Esophagus squamous epithelium (tissue), 5 donors: ENCODE measurements around the gene RAB4B. TPM values are rescaled to one million over a fixed set of nuclear protein-coding genes. Genes with fewer than 3 reads are reported as not detected.

Experiments used
- DNase-seq: peaks from one replicate; lab custom pipeline; 2025; lab: John Stamatoyannopoulos, UW
- H3K27ac ChIP-seq, 4 donors: fragments of 200-600 bp; sonication (generic); one replicate each; pipeline ENCODE4 v1.5.1; 2016 to 2019; ENCODE audit warnings: mild to moderate bottlenecking in 1 of 4
- H3K27me3 ChIP-seq, 4 donors: fragments of 200-600 bp; sonication (generic); 1 replicate in 3 of 4; 2 replicates in 1 of 4; pipeline versions ENCODE4 v1.5.1 to v1.6.0; 2017 to 2021; ENCODE audit warnings: antibody characterized with exemption in 1 of 4
- H3K36me3 ChIP-seq, 3 donors: fragments of 200-600 bp; sonication (generic); one replicate each; pipeline ENCODE4 v1.5.1; 2016 to 2019
- H3K4me1 ChIP-seq, 3 donors: fragments of 200-600 bp; sonication (generic); one replicate each; pipeline ENCODE4 v1.5.1; 2017 to 2019
- H3K4me3 ChIP-seq, 4 donors: fragments of 200-600 bp; sonication (generic); 1 replicate in 3 of 4; 2 replicates in 1 of 4; pipeline ENCODE4 v1.5.1; 2016 to 2019; ENCODE audit warnings: mild to moderate bottlenecking in 2 of 4, moderate library complexity in 1 of 4
- H3K9me3 ChIP-seq, 3 donors: fragments of 200-600 bp; sonication (generic); one replicate each; pipeline ENCODE4 v1.5.1; 2016 to 2019
- POLR2A ChIP-seq, 4 donors: fragments of 450-650 bp; IDR thresholded peaks; one replicate each; pipeline ENCODE4 v1.6.1; 2017; ENCODE audit warnings: antibody characterized with exemption in 4 of 4, mild to moderate bottlenecking in 4 of 4, moderate library complexity in 3 of 4
- WGBS, 2 donors: methylation state at CpG; one replicate each; pipeline ENCODE4 v1.1.5; 2018; 5-methylcytosine and 5-hydroxymethylcytosine counted together
- intact Hi-C: fragments of 100-400 bp; cut with DNase I; formaldehyde crosslinking; loops from one replicate; pipeline ENCODE4 v1.15.0; 2022
- total RNA-seq, 4 donors: library from RNA; depleted of rRNA; stranded (reverse); fragments of >200 nt; gene quantifications; one replicate each; pipeline ENCODE4 v1.1.0, GENCODE V29; 2016
- TF ChIP-seq, protein P1 (sequence below), 6 experiments: fragments of 450-650 bp in 4 of 6; fragments of 200-600 bp in 2 of 6; sonication (generic) in 2 of 6; IDR thresholded peaks; one replicate each; pipeline ENCODE4 v1.5.1; 2016 to 2019; ENCODE audit warnings: antibody characterized with exemption in 6 of 6, mild to moderate bottlenecking in 4 of 6, moderate library complexity in 4 of 6
- donor health status: DM: yes; HTN: yes; CAD: no.

Gene RAB4B
- total RNA-seq, 4 donors from 2014 or later, result 15.2 to 37.0 (median 20.5) TPM

GRCh38 chr19:40744554-40745401 lies 33.3 kb upstream of the RAB4B start:
- Histone ChIP-seq H3K9me3 (no peaks in the 10 kb centered on the region), H3K4me1 (peaks cover 15 to 65% (median 32%) of the 10 kb centered on the region in 3 donors), H3K36me3 (peaks cover 6 to 18% (median 13%) of the 10 kb centered on the region in 3 donors), H3K27me3 (no peaks in the 10 kb centered on the region), H3K27ac (peak overlapping the region in 3 of 4 donors; percentile 11 to 36 (median 18)), H3K4me3 (no peak overlapping the region)
- TF ChIP-seq, protein P1, sequence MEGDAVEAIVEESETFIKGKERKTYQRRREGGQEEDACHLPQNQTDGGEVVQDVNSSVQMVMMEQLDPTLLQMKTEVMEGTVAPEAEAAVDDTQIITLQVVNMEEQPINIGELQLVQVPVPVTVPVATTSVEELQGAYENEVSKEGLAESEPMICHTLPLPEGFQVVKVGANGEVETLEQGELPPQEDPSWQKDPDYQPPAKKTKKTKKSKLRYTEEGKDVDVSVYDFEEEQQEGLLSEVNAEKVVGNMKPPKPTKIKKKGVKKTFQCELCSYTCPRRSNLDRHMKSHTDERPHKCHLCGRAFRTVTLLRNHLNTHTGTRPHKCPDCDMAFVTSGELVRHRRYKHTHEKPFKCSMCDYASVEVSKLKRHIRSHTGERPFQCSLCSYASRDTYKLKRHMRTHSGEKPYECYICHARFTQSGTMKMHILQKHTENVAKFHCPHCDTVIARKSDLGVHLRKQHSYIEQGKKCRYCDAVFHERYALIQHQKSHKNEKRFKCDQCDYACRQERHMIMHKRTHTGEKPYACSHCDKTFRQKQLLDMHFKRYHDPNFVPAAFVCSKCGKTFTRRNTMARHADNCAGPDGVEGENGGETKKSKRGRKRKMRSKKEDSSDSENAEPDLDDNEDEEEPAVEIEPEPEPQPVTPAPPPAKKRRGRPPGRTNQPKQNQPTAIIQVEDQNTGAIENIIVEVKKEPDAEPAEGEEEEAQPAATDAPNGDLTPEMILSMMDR (IDR thresholded peaks at IDR 0.05), result no peak
- TF ChIP-seq POLR2A (IDR thresholded peaks at IDR 0.05), result no peak
- WGBS, 2 donors, result 64 to 73% methylated on average over 2 to 7 of the region's 17 CpGs
- no peak for DNase-seq
- intact Hi-C loops, result no loop called here

DNA sequence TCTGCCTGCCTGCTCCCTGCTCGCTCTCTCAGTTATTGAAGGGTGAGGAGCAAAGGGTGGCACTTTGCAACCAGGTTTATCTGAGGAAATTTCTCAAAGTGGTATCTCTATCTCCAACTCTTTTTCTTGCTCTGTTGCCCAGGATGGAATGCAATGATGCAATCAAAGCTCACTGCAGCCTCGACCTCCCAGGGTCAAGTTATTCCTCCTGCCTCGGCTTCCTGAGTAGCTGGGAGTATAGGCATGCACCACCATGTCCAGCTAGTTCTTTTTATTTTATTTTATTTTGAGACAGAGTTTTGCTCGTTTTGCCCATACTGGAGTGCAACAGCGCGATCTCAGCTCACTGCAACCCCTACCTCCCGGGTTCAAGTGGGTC lies 32.7 kb upstream of the RAB4B start:
- Histone ChIP-seq H3K36me3 (peaks cover 0 to 12% (median 7%) of the 10 kb centered on the region in 3 donors), H3K9me3 (no peaks in the 10 kb centered on the region), H3K4me1 (peaks cover 11 to 63% (median 26%) of the 10 kb centered on the region in 3 donors), H3K27ac (peak overlapping the region in 3 of 4 donors; percentile 11 to 36 (median 18)), H3K4me3 (no peak overlapping the region), H3K27me3 (no peaks in the 10 kb centered on the region)
- 77 to 80% methylated on average over 6 to 7 of the region's 7 CpGs for WGBS, 2 donors
- TF ChIP-seq, protein P1 (IDR thresholded peaks at IDR 0.05), result no peak
- TF ChIP-seq POLR2A (IDR thresholded peaks at IDR 0.05), result no peak
- no peak for DNase-seq
- intact Hi-C loops, result no loop called here

GRCh38 chr19:40747536-40747935 lies 30.5 kb upstream of the RAB4B start:
- Histone ChIP-seq H3K27ac (peak overlapping the region in 1 of 4 donors; percentile 26), H3K4me3 (no peak overlapping the region), H3K36me3 (peaks cover 0 to 4% (median 0%) of the 10 kb centered on the region in 3 donors), H3K27me3 (no peaks in the 10 kb centered on the region), H3K9me3 (no peaks in the 10 kb centered on the region), H3K4me1 (peaks cover 5 to 51% (median 22%) of the 10 kb centered on the region in 3 donors)
- 85 to 97% methylated on average over 6 to 7 of the region's 7 CpGs for WGBS, 2 donors
- TF ChIP-seq POLR2A (IDR thresholded peaks at IDR 0.05), result no peak
- TF ChIP-seq, protein P1 (IDR thresholded peaks at IDR 0.05), result no peak
- intact Hi-C loops, result no loop called here
- DNase-seq, result no peak

GRCh38 chr19:40750058-40750873 lies 27.8 kb upstream of the RAB4B start, which contains the start of gene ACTMAP:
ACTMAP (minus strand) TSS chr19:40750477; CDS start chr19:40749803, 674 bp downstream.
- Histone ChIP-seq H3K27me3 (no peaks in the 10 kb centered on the region), H3K4me3 (peak within 1 kb of the TSS; percentile 46 to 86 (median 74)), H3K27ac (peak within 1 kb of the TSS; percentile 96 to 98 (median 98)), H3K9me3 (no peaks in the 10 kb centered on the region), H3K36me3 (peaks cover 0 to 11% (median 0%) of the 10 kb centered on the region in 3 donors), H3K4me1 (peaks cover 16 to 65% (median 47%) of the 10 kb centered on the region in 3 donors)
- 0 to 2% methylated on average over 33 to 40 of the region's 43 CpGs for WGBS, 2 donors
- peak; percentile 99 for DNase-seq
- TF ChIP-seq POLR2A (IDR thresholded peaks at IDR 0.05), result peak in 2 of 4 donors; percentile 77 to 84
- TF ChIP-seq, protein P1 (IDR thresholded peaks at IDR 0.05), result peak in 3 of 6 experiments; percentile 9 to 39 (median 12)
- intact Hi-C loops, result no loop called here
